ENCODE measurements around the gene TEDC2.
"Not testable (repeated sequence)": the region's sequence is repeated elsewhere in the genome, so short reads cannot be mapped to it uniquely, and the experiment has no call there.

The TEDC2 gene

GRCh38 chr16:2429771-2430663 is 29.9 kb upstream of the TEDC2 start:
- peaks cover 10% of the 10 kb centered on the region for H3K4me1 ChIP-seq (ENCODE audit: low read length)
- no peaks in the 10 kb centered on the region for H4K20me1 ChIP-seq (ENCODE audit: insufficient read depth, low read length)
- H3F3A ChIP-seq (ENCODE audit: insufficient read depth, low read length), result no peaks in the 10 kb centered on the region
- peaks cover 40% of the 10 kb centered on the region for H3K79me2 ChIP-seq (ENCODE audit: low read length)
- peak overlapping the region; percentile 93 for H3K4me2 ChIP-seq (ENCODE audit: low read depth, low read length)
- H3K27me3 ChIP-seq (replicated peaks; ENCODE audit: insufficient read depth, low read length), result no peaks in the 10 kb centered on the region
- H3K9ac ChIP-seq (ENCODE audit: low read length), result peak overlapping the region; percentile 77
- no peaks in the 10 kb centered on the region for H3K9me2 ChIP-seq (replicated peaks; ENCODE audit: insufficient read depth, low read length)
- peaks cover 5% of the 10 kb centered on the region; the same call in 1 of the 2 replicates for H3K36me3 ChIP-seq (replicated peaks; ENCODE audit: insufficient read depth, low read length)
- peak; percentile 71 for DNase-seq
- H3K4me3 ChIP-seq (ENCODE audit: low read length), result peak overlapping the region; percentile 88
- H2AFZ ChIP-seq (ENCODE audit: low read length), result peak overlapping the region; percentile 88
- H3K9me3 ChIP-seq (replicated peaks; ENCODE audit: insufficient read depth, low read length), result no peaks in the 10 kb centered on the region
- TF ChIP-seq EZH2phosphoT487 (IDR thresholded peaks at IDR 0.05; ENCODE audit: low read length), result no peak
- peak; percentile 43 for TF ChIP-seq CTCF (IDR thresholded peaks at IDR 0.05; ENCODE audit: low read length)
- no peak overlapping the region for H3K27ac ChIP-seq (ENCODE audit: low read length)

- Histone ChIP-seq H4K20me1 (ENCODE audit: insufficient read depth, low read length) (no peaks in the 10 kb centered on the region), H3K36me3 (replicated peaks; ENCODE audit: insufficient read depth, low read length) (peaks cover 17% of the 10 kb centered on the region)
These were observed 27.6 kb upstream of the TEDC2 start for GRCh38 chr16:2432286-2432685.

GRCh38 chr16:2432801-2433505 is 27.0 kb upstream of the TEDC2 start:
- H3K4me3 ChIP-seq (ENCODE audit: low read length), result no peak overlapping the region
- H3K9ac ChIP-seq (ENCODE audit: low read length), result no peak overlapping the region
- H4K20me1 ChIP-seq (ENCODE audit: insufficient read depth, low read length), result no peaks in the 10 kb centered on the region
- no peak overlapping the region for H3K27ac ChIP-seq (ENCODE audit: low read length)
- H3F3A ChIP-seq (ENCODE audit: insufficient read depth, low read length), result no peaks in the 10 kb centered on the region
- no peaks in the 10 kb centered on the region for H3K27me3 ChIP-seq (replicated peaks; ENCODE audit: insufficient read depth, low read length)
- H2AFZ ChIP-seq (ENCODE audit: low read length), result no peak overlapping the region
- H3K4me2 ChIP-seq (ENCODE audit: low read depth, low read length), result no peak overlapping the region
- peaks cover 17% of the 10 kb centered on the region for H3K36me3 ChIP-seq (replicated peaks; ENCODE audit: insufficient read depth, low read length)
- H3K4me1 ChIP-seq (ENCODE audit: low read length), result peaks cover 10% of the 10 kb centered on the region
- no peak for DNase-seq
- H3K79me2 ChIP-seq (ENCODE audit: low read length), result peaks cover 40% of the 10 kb centered on the region
- no peaks in the 10 kb centered on the region for H3K9me3 ChIP-seq (replicated peaks; ENCODE audit: insufficient read depth, low read length)
- no peaks in the 10 kb centered on the region for H3K9me2 ChIP-seq (replicated peaks; ENCODE audit: insufficient read depth, low read length)
- TF ChIP-seq EZH2 (optimal IDR thresholded peaks at IDR 0.05; ENCODE audit: low read depth, low read length) (no peak), CTCF (IDR thresholded peaks at IDR 0.05; ENCODE audit: low read length) (no peak), EZH2phosphoT487 (IDR thresholded peaks at IDR 0.05; ENCODE audit: low read length) (no peak)

More at GRCh38 chr16:2432286-2432685, 27.6 kb upstream of the TEDC2 start:
- no peak for TF ChIP-seq EZH2phosphoT487 (IDR thresholded peaks at IDR 0.05; ENCODE audit: low read length)
- peak; percentile 13; the same call in 1 of the 2 replicates for TF ChIP-seq CTCF (IDR thresholded peaks at IDR 0.05; ENCODE audit: low read length)
- H3K27ac ChIP-seq (ENCODE audit: low read length), result no peak overlapping the region
- H2AFZ ChIP-seq (ENCODE audit: low read length), result no peak overlapping the region
- H3K9me3 ChIP-seq (replicated peaks; ENCODE audit: insufficient read depth, low read length), result no peaks in the 10 kb centered on the region
- no peaks in the 10 kb centered on the region for H3K9me2 ChIP-seq (replicated peaks; ENCODE audit: insufficient read depth, low read length)
- H3K4me1 ChIP-seq (ENCODE audit: low read length), result peaks cover 10% of the 10 kb centered on the region
- H3F3A ChIP-seq (ENCODE audit: insufficient read depth, low read length), result no peaks in the 10 kb centered on the region
- no peak overlapping the region for H3K4me3 ChIP-seq (ENCODE audit: low read length)
- H3K4me2 ChIP-seq (ENCODE audit: low read depth, low read length), result no peak overlapping the region
- H3K9ac ChIP-seq (ENCODE audit: low read length), result no peak overlapping the region
- H3K79me2 ChIP-seq (ENCODE audit: low read length), result peaks cover 40% of the 10 kb centered on the region
- DNase-seq, result no peak
- no peaks in the 10 kb centered on the region for H3K27me3 ChIP-seq (replicated peaks; ENCODE audit: insufficient read depth, low read length)

- not testable (repeated sequence) for H3K4me2 ChIP-seq (ENCODE audit: low read depth, low read length); H3F3A ChIP-seq (ENCODE audit: insufficient read depth, low read length); H3K27me3 ChIP-seq (replicated peaks; ENCODE audit: insufficient read depth, low read length); H4K20me1 ChIP-seq (ENCODE audit: insufficient read depth, low read length); H3K27ac ChIP-seq (ENCODE audit: low read length); H3K9me2 ChIP-seq (replicated peaks; ENCODE audit: insufficient read depth, low read length); H2AFZ ChIP-seq (ENCODE audit: low read length); H3K4me3 ChIP-seq (ENCODE audit: low read length); DNase-seq; H3K9me3 ChIP-seq (replicated peaks; ENCODE audit: insufficient read depth, low read length); H3K4me1 ChIP-seq (ENCODE audit: low read length); H3K9ac ChIP-seq (ENCODE audit: low read length)
- H3K79me2 ChIP-seq (ENCODE audit: low read length), result peaks cover 30% of the 10 kb centered on the region
- peaks cover 20% of the 10 kb centered on the region for H3K36me3 ChIP-seq (replicated peaks; ENCODE audit: insufficient read depth, low read length)
These were observed 24.7 kb upstream of the TEDC2 start for GRCh38 chr16:2435236-2435635.
